Measurements from ENCODE around the gene LMTK3. TPM values are rescaled to one million over a fixed set of nuclear protein-coding genes. Genes with fewer than 3 reads are reported as not detected.

The LMTK3 gene
- total RNA-seq, 1 experiment from 2014 or later = 10.6 TPM

DNA sequence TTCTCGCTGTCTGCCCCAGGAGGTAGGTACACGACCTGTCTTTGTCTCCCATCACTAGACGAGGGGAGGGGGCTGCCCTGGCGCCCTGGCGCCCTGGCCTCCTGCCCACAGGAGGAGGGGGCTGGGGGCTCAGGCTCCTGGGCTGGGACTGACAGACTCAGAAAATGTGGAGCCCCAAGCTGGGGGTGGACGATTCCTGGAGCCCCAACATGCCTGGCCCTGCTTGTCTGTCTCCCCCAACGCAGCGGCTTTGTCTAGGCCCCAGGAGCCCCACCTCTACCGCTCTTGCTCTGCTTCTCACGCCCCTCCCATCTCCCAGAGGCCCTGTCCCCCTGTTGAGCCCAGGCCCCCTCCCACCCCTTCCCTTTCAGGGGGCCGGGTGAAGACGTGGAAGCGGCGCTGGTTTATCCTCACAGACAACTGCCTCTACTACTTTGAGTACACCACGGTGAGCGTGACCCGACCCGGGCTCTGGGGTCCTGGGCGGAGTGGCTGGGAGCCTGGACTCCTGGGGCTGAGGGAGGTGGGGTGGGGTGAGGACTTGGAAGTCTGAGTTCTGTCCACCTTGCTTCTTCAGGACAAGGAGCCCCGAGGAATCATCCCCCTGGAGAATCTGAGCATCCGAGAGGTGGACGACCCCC lies 33.8 kb downstream of the LMTK3 start:
- in situ Hi-C loops (cut with HindIII; ENCODE audit: low pct_unique_long_range_greater_than_20kb, low sequenced_read_pairs) (no loop called here), intact Hi-C loops (cut with micrococcal nuclease; ENCODE audit: unreplicated experiment) (no loop called here)
- Histone ChIP-seq H3K27me3 (ENCODE audit: control insufficient read depth, insufficient read depth, low read length) (no peaks in the 10 kb centered on the region), H3K36me3 (ENCODE audit: control insufficient read depth, insufficient read depth, low read length) (no peaks in the 10 kb centered on the region; the same call in none of the 2 replicates), H3K27ac (ENCODE audit: low read length) (no peak overlapping the region), H3K4me1 (ENCODE audit: control insufficient read depth, insufficient read depth, low read length) (peaks cover 7% of the 10 kb centered on the region), H3K4me3 (ENCODE audit: low read depth in 2 of 2, low read length in 2 of 2) (no peak overlapping the region), H3K9me3 (ENCODE audit: control insufficient read depth, insufficient read depth, low read depth, low read length) (no peaks in the 10 kb centered on the region)
- no TSS peak for BruUV-seq (replicated peaks)
- TF ChIP-seq POLR2AphosphoS5 (IDR thresholded peaks at IDR 0.05; ENCODE audit: low read depth, low read length) = no peak
- no peak for TF ChIP-seq CTCF (IDR thresholded peaks at IDR 0.05)
- TF ChIP-seq, protein P1, sequence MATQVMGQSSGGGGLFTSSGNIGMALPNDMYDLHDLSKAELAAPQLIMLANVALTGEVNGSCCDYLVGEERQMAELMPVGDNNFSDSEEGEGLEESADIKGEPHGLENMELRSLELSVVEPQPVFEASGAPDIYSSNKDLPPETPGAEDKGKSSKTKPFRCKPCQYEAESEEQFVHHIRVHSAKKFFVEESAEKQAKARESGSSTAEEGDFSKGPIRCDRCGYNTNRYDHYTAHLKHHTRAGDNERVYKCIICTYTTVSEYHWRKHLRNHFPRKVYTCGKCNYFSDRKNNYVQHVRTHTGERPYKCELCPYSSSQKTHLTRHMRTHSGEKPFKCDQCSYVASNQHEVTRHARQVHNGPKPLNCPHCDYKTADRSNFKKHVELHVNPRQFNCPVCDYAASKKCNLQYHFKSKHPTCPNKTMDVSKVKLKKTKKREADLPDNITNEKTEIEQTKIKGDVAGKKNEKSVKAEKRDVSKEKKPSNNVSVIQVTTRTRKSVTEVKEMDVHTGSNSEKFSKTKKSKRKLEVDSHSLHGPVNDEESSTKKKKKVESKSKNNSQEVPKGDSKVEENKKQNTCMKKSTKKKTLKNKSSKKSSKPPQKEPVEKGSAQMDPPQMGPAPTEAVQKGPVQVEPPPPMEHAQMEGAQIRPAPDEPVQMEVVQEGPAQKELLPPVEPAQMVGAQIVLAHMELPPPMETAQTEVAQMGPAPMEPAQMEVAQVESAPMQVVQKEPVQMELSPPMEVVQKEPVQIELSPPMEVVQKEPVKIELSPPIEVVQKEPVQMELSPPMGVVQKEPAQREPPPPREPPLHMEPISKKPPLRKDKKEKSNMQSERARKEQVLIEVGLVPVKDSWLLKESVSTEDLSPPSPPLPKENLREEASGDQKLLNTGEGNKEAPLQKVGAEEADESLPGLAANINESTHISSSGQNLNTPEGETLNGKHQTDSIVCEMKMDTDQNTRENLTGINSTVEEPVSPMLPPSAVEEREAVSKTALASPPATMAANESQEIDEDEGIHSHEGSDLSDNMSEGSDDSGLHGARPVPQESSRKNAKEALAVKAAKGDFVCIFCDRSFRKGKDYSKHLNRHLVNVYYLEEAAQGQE (IDR thresholded peaks at IDR 0.05; ENCODE audit: insufficient read depth in 1 of 2, low read depth in 2 of 2, low read length in 1 of 2) = no peak
- no peak for TF ChIP-seq SIN3A (IDR thresholded peaks at IDR 0.05; ENCODE audit: borderline replicate concordance, insufficient read depth, low read depth, low read length)
- TF ChIP-seq TCF7L2 (IDR thresholded peaks at IDR 0.05; ENCODE audit: low read depth, low read length) = no peak
- no peak for DNase-seq (ENCODE audit: low read depth, low spot score)
- ATAC-seq = no peak
- POLR2A ChIA-PET = no interaction called here
- CTCF ChIA-PET = no interaction called here

- Histone ChIP-seq H3K36me3 (ENCODE audit: control insufficient read depth, insufficient read depth, low read length) (peaks cover 2% of the 10 kb centered on the region), H3K4me3 (ENCODE audit: low read depth in 2 of 2, low read length in 2 of 2) (no peak overlapping the region), H3K27me3 (ENCODE audit: control insufficient read depth, insufficient read depth, low read length) (no peaks in the 10 kb centered on the region), H3K27ac (ENCODE audit: low read length) (no peak overlapping the region), H3K9me3 (ENCODE audit: control insufficient read depth, insufficient read depth, low read depth, low read length) (no peaks in the 10 kb centered on the region), H3K4me1 (ENCODE audit: control insufficient read depth, insufficient read depth, low read length) (peaks cover 3% of the 10 kb centered on the region)
- ATAC-seq (no peak), DNase-seq (ENCODE audit: low read depth, low spot score) (no peak)
- in situ Hi-C loops (cut with HindIII; ENCODE audit: low pct_unique_long_range_greater_than_20kb, low sequenced_read_pairs) = no loop called here
- ChIA-PET CTCF (no interaction called here), POLR2A (interaction anchor here (0.7 kb wide), 1 partner anchor 43 kb away, joined by 3 read pairs; no protein-coding TSS in a partner anchor)
- TF ChIP-seq, protein P1 (IDR thresholded peaks at IDR 0.05; ENCODE audit: insufficient read depth in 1 of 2, low read depth in 2 of 2, low read length in 1 of 2) = no peak
- TF ChIP-seq POLR2AphosphoS5 (IDR thresholded peaks at IDR 0.05; ENCODE audit: low read depth, low read length) (no peak), CTCF (IDR thresholded peaks at IDR 0.05) (no peak), TCF7L2 (IDR thresholded peaks at IDR 0.05; ENCODE audit: low read depth, low read length) (no peak), SIN3A (IDR thresholded peaks at IDR 0.05; ENCODE audit: borderline replicate concordance, insufficient read depth, low read depth, low read length) (no peak)
- intact Hi-C loops (cut with micrococcal nuclease; ENCODE audit: unreplicated experiment) = no loop called here
- no TSS peak for BruUV-seq (replicated peaks)
Measured at GRCh38 chr19:48477067-48477685, 34.5 kb downstream of the LMTK3 start.
